Ishikawa (cell line): ENCODE measurements around the gene ADCY2.

Experiments
- CEBPB ChIP-seq: IDR thresholded peaks from 2 replicates; pipeline ENCODE4 v1.6.1; 2012
- CREB1 ChIP-seq: IDR thresholded peaks from 2 replicates; pipeline ENCODE4 v1.6.1; 2012; ENCODE audit warnings: low read depth
- EGR1 ChIP-seq: IDR thresholded peaks from 2 replicates; pipeline ENCODE4 v1.6.1; 2012
- EP300 ChIP-seq: IDR thresholded peaks from 2 replicates; pipeline ENCODE4 v1.6.1; 2012; ENCODE audit warnings: borderline replicate concordance
- FOXM1 ChIP-seq: IDR thresholded peaks from 2 replicates; pipeline ENCODE4 v1.6.1; 2012; ENCODE audit warnings: low read depth, borderline replicate concordance
- NFIC ChIP-seq: IDR thresholded peaks from 2 replicates; pipeline ENCODE4 v1.6.1; 2012
- RAD21 ChIP-seq: IDR thresholded peaks from 2 replicates; pipeline ENCODE4 v1.6.1; 2012; ENCODE audit warnings: low read depth
- TAF1 ChIP-seq: IDR thresholded peaks from 2 replicates; pipeline ENCODE4 v1.6.1; 2012; ENCODE audit warnings: low read depth, mild to moderate bottlenecking
- TCF12 ChIP-seq: IDR thresholded peaks from 2 replicates; pipeline ENCODE4 v1.6.1; 2012; ENCODE audit warnings: low read depth
- TEAD4 ChIP-seq: IDR thresholded peaks from 2 replicates; pipeline ENCODE4 v1.6.1; 2012
- YY1 ChIP-seq: IDR thresholded peaks from 2 replicates; pipeline ENCODE4 v1.6.1; 2012; ENCODE audit warnings: low read depth
- ZBTB7A ChIP-seq: IDR thresholded peaks from 2 replicates; pipeline ENCODE4 v1.6.1; 2012; ENCODE audit warnings: low read depth
- TF ChIP-seq, protein P1 (sequence below): IDR thresholded peaks from 2 replicates; pipeline ENCODE4 v1.6.1; 2012
- TF ChIP-seq, protein P2 (sequence below): IDR thresholded peaks from 2 replicates; pipeline ENCODE4 v1.6.1; 2012; ENCODE audit warnings: low read depth, mild to moderate bottlenecking
- TF ChIP-seq, protein P3 (sequence below): IDR thresholded peaks from 2 replicates; pipeline ENCODE4 v1.6.1; 2012

Gene ADCY2

DNA sequence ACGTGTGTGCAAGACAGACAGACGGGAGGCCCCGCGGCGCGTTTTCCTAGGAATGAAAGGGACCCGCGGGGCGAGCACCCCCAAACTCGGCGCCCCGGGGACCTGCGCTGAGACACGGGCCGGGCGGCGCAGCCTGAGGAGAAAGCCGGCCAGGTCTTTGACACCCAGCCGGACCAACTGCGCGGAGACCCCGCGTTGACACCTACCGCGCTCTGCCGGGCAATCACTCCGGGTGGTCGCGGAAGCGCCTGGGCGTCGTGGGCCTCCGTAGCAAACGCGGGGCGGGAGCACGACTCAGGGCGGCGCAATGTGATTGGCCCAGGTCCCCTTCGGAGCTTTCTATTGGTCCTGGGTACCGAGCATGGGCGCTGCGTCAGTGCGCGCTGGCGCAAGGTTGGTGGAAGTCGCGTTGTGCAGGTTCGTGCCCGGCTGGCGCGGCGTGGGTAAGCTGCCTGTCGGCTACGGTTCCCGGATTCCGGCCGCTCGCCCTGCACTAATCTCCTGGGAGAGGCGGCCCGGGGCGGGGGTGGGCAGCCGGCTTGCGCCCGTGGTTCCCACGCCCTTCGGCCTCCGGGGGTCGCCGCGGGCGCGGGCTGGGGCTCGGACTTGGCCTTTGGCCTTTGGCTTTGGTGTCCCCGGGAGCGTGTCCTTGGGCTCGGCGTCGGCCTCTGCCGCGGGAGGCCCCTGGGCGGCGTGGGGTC lies 473.0 kb downstream of the ADCY2 start, which contains the start of the genes FASTKD3 and MTRR:
Gene FASTKD3 (minus strand): TSS at position 259 of the 701 bp plus-strand sequence. CDS start 948 bp downstream, outside the sequence.
Gene MTRR (plus strand): TSS at position 376 of the 701 bp plus-strand sequence. CDS start 1,647 bp downstream, outside the sequence.
- TF ChIP-seq, protein P1, sequence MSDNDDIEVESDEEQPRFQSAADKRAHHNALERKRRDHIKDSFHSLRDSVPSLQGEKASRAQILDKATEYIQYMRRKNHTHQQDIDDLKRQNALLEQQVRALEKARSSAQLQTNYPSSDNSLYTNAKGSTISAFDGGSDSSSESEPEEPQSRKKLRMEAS: peak; percentile 80
- peak; percentile 81 for TF ChIP-seq CREB1
- no peak for TF ChIP-seq RAD21
- 0 out of 2 replicates have a peak, but pooled peaks have one; percentile 30 for TF ChIP-seq YY1
- TF ChIP-seq TCF12: peak; percentile 19; the same call in 1 of the 2 replicates
- TF ChIP-seq, protein P2, sequence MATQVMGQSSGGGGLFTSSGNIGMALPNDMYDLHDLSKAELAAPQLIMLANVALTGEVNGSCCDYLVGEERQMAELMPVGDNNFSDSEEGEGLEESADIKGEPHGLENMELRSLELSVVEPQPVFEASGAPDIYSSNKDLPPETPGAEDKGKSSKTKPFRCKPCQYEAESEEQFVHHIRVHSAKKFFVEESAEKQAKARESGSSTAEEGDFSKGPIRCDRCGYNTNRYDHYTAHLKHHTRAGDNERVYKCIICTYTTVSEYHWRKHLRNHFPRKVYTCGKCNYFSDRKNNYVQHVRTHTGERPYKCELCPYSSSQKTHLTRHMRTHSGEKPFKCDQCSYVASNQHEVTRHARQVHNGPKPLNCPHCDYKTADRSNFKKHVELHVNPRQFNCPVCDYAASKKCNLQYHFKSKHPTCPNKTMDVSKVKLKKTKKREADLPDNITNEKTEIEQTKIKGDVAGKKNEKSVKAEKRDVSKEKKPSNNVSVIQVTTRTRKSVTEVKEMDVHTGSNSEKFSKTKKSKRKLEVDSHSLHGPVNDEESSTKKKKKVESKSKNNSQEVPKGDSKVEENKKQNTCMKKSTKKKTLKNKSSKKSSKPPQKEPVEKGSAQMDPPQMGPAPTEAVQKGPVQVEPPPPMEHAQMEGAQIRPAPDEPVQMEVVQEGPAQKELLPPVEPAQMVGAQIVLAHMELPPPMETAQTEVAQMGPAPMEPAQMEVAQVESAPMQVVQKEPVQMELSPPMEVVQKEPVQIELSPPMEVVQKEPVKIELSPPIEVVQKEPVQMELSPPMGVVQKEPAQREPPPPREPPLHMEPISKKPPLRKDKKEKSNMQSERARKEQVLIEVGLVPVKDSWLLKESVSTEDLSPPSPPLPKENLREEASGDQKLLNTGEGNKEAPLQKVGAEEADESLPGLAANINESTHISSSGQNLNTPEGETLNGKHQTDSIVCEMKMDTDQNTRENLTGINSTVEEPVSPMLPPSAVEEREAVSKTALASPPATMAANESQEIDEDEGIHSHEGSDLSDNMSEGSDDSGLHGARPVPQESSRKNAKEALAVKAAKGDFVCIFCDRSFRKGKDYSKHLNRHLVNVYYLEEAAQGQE: no peak
- TF ChIP-seq TAF1: peak; percentile 68
- no peak for TF ChIP-seq CEBPB
- no peak for TF ChIP-seq FOXM1
- no peak for TF ChIP-seq EP300
- no peak for TF ChIP-seq NFIC
- no peak for TF ChIP-seq EGR1
- no peak; the same call in 1 of the 2 replicates for TF ChIP-seq ZBTB7A
- TF ChIP-seq TEAD4: no peak
- TF ChIP-seq, protein P3, sequence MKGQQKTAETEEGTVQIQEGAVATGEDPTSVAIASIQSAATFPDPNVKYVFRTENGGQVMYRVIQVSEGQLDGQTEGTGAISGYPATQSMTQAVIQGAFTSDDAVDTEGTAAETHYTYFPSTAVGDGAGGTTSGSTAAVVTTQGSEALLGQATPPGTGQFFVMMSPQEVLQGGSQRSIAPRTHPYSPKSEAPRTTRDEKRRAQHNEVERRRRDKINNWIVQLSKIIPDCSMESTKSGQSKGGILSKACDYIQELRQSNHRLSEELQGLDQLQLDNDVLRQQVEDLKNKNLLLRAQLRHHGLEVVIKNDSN: 0 out of 2 replicates have a peak, but pooled peaks have one; percentile 4

DNA sequence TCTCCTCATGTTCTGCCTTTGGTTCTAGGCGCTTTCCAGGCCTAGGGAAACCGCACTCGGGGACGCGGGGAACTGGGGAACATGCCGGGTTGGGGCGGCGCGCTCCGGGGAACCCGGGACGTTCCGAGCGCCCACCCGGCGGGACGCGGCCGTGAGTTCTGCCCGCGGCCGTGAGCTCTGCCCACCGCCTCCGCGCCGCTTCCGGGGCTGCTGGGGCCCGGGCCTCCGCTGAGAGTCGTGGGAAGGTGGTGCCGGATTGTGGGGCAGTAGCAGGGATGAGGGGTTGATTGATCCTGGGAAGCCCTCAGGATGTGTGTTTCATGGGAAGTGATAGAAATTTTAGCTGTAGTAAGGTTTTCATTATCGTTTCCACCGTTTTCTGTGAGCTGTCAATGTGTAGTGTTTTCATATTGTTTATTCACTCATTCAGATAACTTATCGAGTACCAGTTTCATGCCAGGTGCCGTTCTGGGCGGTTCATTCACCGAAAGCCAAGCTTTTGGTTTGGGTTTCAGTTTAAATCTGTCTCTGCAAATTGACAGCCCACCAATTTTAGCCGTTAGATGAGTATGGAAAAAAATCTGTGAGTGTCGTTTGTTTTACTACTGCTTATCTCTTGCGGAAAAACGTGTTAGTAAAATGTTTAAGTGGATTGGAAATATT lies 473.7 kb downstream of the ADCY2 start:
- TF ChIP-seq RAD21: no peak
- TF ChIP-seq FOXM1: no peak
- TF ChIP-seq, protein P3: no peak
- TF ChIP-seq, protein P1: no peak
- no peak for TF ChIP-seq EP300
- no peak for TF ChIP-seq CREB1
- no peak for TF ChIP-seq TCF12
- TF ChIP-seq, protein P2: no peak
- no peak for TF ChIP-seq TAF1
- no peak for TF ChIP-seq NFIC
- no peak for TF ChIP-seq ZBTB7A
- no peak for TF ChIP-seq TEAD4
- TF ChIP-seq YY1: no peak
- no peak for TF ChIP-seq CEBPB
- no peak for TF ChIP-seq EGR1

DNA sequence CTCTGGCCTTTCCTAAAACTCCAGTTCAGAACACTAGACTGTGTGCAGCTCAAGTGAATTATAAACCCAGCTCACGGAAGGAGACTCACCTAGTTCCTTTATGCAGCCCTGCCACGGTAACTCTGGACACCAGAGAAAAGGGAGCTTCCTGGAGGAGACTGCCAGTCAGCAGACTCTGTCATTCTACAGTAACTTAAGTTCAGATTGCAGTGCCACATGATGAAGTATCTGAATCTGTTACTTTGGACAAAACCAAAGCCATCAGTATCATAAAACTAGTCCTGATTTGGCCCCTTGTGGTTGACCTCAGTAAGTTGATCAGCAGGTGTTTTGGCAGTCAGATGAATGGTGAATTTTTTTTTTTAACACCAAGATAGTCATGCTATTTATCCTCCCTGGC lies 475.7 kb downstream of the ADCY2 start:
- no peak for TF ChIP-seq CREB1
- no peak for TF ChIP-seq EP300
- no peak for TF ChIP-seq TCF12
- TF ChIP-seq TAF1: no peak
- TF ChIP-seq, protein P2: no peak
- TF ChIP-seq YY1: no peak
- TF ChIP-seq, protein P1: no peak
- TF ChIP-seq NFIC: no peak
- TF ChIP-seq, protein P3: no peak
- TF ChIP-seq TEAD4: no peak
- no peak for TF ChIP-seq CEBPB
- TF ChIP-seq ZBTB7A: no peak
